ENCODE measurements around the gene CYP27C1.

DNA sequence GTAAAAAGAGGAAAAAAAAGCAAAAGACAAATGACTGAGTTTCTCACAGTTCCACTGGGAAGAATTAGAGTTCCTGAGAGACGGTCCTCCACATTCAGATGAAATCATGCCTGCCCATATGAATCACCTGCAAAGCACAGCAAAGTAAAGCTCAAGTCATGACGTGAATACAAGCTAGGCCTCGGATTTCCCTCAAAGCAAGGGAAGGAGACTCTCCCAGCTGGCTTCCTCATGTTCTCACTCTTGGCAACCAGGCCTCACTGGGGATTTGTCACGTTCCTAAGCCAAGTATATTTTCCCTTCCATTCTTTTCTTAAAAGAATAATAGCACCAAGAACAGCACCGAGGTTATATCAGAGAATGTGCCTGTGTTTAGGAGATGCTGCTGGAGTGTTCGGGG lies 47.0 kb downstream of the CYP27C1 start:
- TF ChIP-seq, protein P1, sequence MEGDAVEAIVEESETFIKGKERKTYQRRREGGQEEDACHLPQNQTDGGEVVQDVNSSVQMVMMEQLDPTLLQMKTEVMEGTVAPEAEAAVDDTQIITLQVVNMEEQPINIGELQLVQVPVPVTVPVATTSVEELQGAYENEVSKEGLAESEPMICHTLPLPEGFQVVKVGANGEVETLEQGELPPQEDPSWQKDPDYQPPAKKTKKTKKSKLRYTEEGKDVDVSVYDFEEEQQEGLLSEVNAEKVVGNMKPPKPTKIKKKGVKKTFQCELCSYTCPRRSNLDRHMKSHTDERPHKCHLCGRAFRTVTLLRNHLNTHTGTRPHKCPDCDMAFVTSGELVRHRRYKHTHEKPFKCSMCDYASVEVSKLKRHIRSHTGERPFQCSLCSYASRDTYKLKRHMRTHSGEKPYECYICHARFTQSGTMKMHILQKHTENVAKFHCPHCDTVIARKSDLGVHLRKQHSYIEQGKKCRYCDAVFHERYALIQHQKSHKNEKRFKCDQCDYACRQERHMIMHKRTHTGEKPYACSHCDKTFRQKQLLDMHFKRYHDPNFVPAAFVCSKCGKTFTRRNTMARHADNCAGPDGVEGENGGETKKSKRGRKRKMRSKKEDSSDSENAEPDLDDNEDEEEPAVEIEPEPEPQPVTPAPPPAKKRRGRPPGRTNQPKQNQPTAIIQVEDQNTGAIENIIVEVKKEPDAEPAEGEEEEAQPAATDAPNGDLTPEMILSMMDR (IDR thresholded peaks at IDR 0.05): no peak
- TF ChIP-seq EZH2 (IDR thresholded peaks at IDR 0.05) (no peak), EZH2phosphoT487 (IDR thresholded peaks at IDR 0.05) (no peak)
